HEK293T (cell line): Measurements from ENCODE around the gene PODNL1.

Experiments used
- CTCF ChIA-PET: fragments of 350-600 bp; formaldehyde crosslinking; extraction: SDS; loops from one replicate; lab custom pipeline; 2021; ENCODE audit warnings: antibody characterized with exemption, inconsistent platforms; lab: Yijun Ruan, JAX
- POLR2A ChIA-PET: fragments of 350-600 bp; formaldehyde crosslinking; extraction: SDS; loops from one replicate; lab custom pipeline; 2020; ENCODE audit warnings: antibody characterized with exemption, inconsistent platforms; lab: Yijun Ruan, JAX
- DNase-seq: peaks from one replicate; pipeline ENCODE4 v3.0.0; 2012; ENCODE audit warnings: mixed read lengths; ENCODE audit errors: extremely low spot score
- ARNT ChIP-seq: fragments of 450-650 bp; IDR thresholded peaks from 2 replicates; pipeline ENCODE4 v1.6.1; 2017; ENCODE audit warnings: mild to moderate bottlenecking
- BHLHE40 ChIP-seq: fragments of 450-650 bp; IDR thresholded peaks from 2 replicates; pipeline ENCODE4 v1.6.1; 2016; ENCODE audit warnings: mild to moderate bottlenecking, moderate library complexity, borderline replicate concordance
- CTBP1 ChIP-seq: fragments of 450-650 bp; IDR thresholded peaks from 2 replicates; pipeline ENCODE4 v1.6.1; 2016; ENCODE audit warnings: borderline replicate concordance
- ELF4 ChIP-seq: fragments of 450-650 bp; IDR thresholded peaks from 2 replicates; pipeline ENCODE4 v1.6.1; 2017; ENCODE audit warnings: antibody characterized with exemption
- FOXA1 ChIP-seq: fragments of 450-650 bp; IDR thresholded peaks from 2 replicates; pipeline ENCODE4 v1.6.1; 2016; ENCODE audit warnings: mild to moderate bottlenecking
- FOXK2 ChIP-seq: fragments of 450-650 bp; IDR thresholded peaks from 2 replicates; pipeline ENCODE4 v1.6.1; 2016; ENCODE audit warnings: mild to moderate bottlenecking
- FOXM1 ChIP-seq: fragments of 450-650 bp; IDR thresholded peaks from 2 replicates; pipeline ENCODE4 v1.6.1; 2017; ENCODE audit warnings: mild to moderate bottlenecking, borderline replicate concordance
- HDGF ChIP-seq: fragments of 450-650 bp; IDR thresholded peaks from 2 replicates; pipeline ENCODE4 v1.6.1; 2017; ENCODE audit warnings: antibody characterized with exemption, borderline replicate concordance
- L3MBTL2 ChIP-seq: fragments of 450-650 bp; conservative IDR thresholded peaks from 2 replicates; pipeline ENCODE4 v1.6.1; 2016; ENCODE audit warnings: mild to moderate bottlenecking
- LEF1 ChIP-seq: fragments of 450-650 bp; IDR thresholded peaks from 2 replicates; pipeline ENCODE4 v1.6.1; 2017; ENCODE audit warnings: mild to moderate bottlenecking, borderline replicate concordance
- NFRKB ChIP-seq: fragments of 450-650 bp; IDR thresholded peaks from 2 replicates; pipeline ENCODE4 v1.6.1; 2016; ENCODE audit warnings: mild to moderate bottlenecking, moderate library complexity
- PKNOX1 ChIP-seq: fragments of 450-650 bp; IDR thresholded peaks from 2 replicates; pipeline ENCODE4 v1.6.1; 2016
- SP1 ChIP-seq: fragments of 450-650 bp; IDR thresholded peaks from 2 replicates; pipeline ENCODE4 v1.6.1; 2017
- SUZ12 ChIP-seq: fragments of 450-650 bp; IDR thresholded peaks from 2 replicates; pipeline ENCODE4 v1.6.1; 2016; ENCODE audit warnings: mild to moderate bottlenecking
- TARDBP ChIP-seq: fragments of 450-650 bp; IDR thresholded peaks from 2 replicates; pipeline ENCODE4 v1.6.1; 2016
- ZNF384 ChIP-seq: fragments of 450-650 bp; IDR thresholded peaks from 2 replicates; pipeline ENCODE4 v1.6.1; 2016

Gene PODNL1

DNA sequence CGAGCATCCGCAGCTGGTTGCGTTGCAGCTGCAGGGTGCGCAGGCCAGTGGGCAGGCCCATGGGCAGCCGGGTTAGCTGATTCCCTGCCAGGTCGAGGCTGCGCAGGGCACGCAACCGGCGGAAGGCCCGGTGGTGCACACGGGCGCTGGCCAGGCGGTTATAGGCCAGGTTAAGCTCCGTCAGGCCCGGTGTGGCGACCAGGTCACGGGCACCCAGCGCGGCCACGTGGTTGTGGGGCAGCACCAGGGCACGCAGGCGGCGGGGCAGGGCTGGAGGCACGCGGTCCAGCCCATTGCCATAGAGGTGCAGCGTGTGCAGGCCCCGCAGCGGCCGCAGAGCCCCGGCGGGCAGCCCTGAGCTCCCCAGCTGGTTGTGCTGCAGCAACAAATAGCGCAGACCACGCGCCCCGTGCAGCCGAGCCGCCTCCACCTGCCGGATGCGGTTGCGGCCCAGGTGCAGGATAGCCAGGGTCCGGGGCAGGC lies 5.3 kb downstream of the PODNL1 start:
- no peak for DNase-seq
- TF ChIP-seq ZNF384 = no peak
- TF ChIP-seq FOXK2 = no peak
- TF ChIP-seq BHLHE40 = no peak
- no peak for TF ChIP-seq FOXA1
- no peak for TF ChIP-seq ARNT
- no peak for TF ChIP-seq ELF4
- no peak for TF ChIP-seq TARDBP
- no peak for TF ChIP-seq HDGF
- TF ChIP-seq SUZ12 = no peak
- no peak for TF ChIP-seq SP1
- no peak for TF ChIP-seq FOXM1
- no peak for TF ChIP-seq LEF1
- TF ChIP-seq CTBP1 = no peak
- no peak for TF ChIP-seq PKNOX1
- POLR2A ChIA-PET = interaction anchor here (1.0 to 1.3 kb wide), 2 partner anchors 16 to 19 kb away, joined by 3 to 4 read pairs; partner anchors contain the start of gene DCAF15
- CTCF ChIA-PET = interaction anchor here (0.6 kb wide), 1 partner anchor 53 kb away, joined by 6 read pairs; no protein-coding TSS in a partner anchor

DNA sequence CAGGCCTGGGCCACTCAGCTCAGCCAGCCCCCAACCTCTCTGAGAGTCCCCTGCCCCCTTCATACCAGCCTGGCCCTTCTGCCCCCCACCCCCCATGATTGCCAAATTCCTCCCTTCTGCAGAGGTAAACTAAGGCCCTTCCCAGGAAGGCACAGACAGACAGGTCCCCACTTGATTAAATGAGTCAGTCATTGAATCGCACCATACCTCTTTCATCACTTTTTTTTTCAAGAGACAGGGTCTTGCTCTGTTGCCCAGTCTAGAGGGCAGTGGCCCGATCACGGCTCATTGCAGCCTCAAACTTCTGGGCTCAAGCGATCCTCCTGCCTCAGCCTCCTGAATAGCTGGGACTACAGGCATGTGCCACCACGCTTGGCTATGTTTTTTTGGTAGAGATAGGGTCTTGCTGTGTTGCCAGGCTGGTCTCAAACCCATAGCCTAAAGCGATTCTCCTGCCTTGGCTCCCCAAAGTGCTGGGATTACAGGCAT lies 6.0 kb downstream of the PODNL1 start:
- no peak for DNase-seq
- TF ChIP-seq NFRKB (no peak), CTBP1 (no peak), FOXK2 (no peak), SP1 (no peak), SUZ12 (no peak), TARDBP (no peak), LEF1 (no peak), ARNT (no peak), BHLHE40 (no peak), PKNOX1 (no peak), FOXA1 (no peak), ELF4 (no peak), L3MBTL2 (no peak), ZNF384 (no peak), HDGF (no peak)
- ChIA-PET POLR2A (no interaction called here), CTCF (no interaction called here)

DNA sequence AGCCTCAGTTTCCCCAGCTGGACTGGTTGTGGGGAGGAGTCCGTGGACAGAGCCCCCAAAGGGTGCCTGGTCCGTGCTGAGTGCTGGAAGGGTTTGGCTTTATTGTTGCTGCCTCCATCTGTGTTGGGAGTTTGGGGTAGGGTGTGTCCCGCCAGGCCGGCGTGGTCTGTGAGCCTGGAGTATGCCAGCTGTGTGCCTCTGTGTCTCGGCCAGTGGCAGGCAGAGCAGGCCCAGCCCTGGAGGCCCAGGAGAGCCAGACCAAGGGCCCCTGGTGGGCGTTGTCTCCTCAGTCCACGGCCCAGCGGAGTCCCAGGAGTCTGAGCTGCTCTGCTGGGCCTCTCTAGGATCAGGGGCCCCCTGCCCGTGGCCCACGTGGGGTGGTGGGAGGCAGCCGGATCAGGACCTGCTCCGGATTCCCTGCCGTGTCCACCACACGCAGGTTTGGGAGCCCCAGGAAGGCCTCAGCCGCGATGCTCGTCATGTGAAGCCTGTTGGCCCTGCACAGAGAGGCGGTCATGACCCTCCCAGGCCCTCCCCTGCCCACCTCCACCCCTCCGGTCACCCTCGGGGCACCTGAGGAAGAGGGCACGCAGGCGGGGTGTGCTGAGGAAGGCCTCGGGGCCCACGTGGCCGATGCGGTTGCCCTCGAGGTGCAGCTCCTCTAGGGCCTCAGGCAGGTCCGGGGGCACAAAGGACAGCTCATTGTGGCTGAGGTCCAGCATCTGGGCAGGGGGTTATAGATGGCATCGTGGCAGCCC lies 6.6 kb downstream of the PODNL1 start:
- DNase-seq = no peak
- CTCF ChIA-PET = no interaction called here
- TF ChIP-seq L3MBTL2 (no peak), BHLHE40 (no peak)
- POLR2A ChIA-PET = no interaction called here

GRCh38 chr19:13930402-13930801 lies 7.8 kb downstream of the PODNL1 start:
- POLR2A ChIA-PET = no interaction called here
- CTCF ChIA-PET = no interaction called here
- TF ChIP-seq PKNOX1 (no peak), L3MBTL2 (no peak), SP1 (no peak), LEF1 (no peak), NFRKB (no peak), SUZ12 (no peak), ELF4 (no peak), CTBP1 (no peak), ZNF384 (no peak), HDGF (no peak), BHLHE40 (no peak), TARDBP (no peak), ARNT (no peak), FOXM1 (no peak), FOXA1 (no peak)
- DNase-seq = no peak

DNA sequence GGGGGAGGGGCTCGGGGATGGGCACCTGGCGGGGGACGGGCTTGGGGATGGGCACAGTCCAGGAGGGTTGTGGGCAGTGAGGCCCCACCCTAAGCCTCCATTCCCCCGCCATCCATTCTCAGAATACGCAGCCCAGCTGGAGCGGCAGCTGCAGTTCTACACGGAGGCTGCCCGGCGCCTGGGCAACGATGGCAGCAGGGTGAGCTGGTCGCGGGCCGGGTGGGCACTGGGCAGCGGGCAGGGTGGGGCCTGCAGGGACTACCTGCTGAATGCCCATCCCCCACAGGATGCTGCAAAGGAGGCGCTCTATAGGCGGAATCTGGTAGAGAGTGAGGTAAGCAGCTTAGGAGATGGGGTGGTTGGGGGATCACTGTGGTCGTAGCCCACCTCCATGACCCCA lies 8.3 kb downstream of the PODNL1 start:
- DNase-seq = no peak
- ChIA-PET CTCF (no interaction called here), POLR2A (no interaction called here)
- TF ChIP-seq PKNOX1 (no peak), SP1 (no peak), LEF1 (no peak), CTBP1 (no peak), SUZ12 (no peak), L3MBTL2 (no peak), ARNT (no peak), BHLHE40 (no peak), FOXK2 (no peak)

- no peak for TF ChIP-seq FOXA1
- TF ChIP-seq TARDBP = no peak
- no peak for DNase-seq
- POLR2A ChIA-PET = interaction anchor here (1.4 kb wide), 1 partner anchor 24 kb away, joined by 3 read pairs; no protein-coding TSS in a partner anchor
- CTCF ChIA-PET = no interaction called here
Observed at GRCh38 chr19:13929340-13929739, 8.9 kb downstream of the PODNL1 start.
